HG03175 (cell line): ENCODE results near the gene ELP4.

Experiments
- ATAC-seq: cut with Tn5 transposase; IDR thresholded peaks from one replicate; pipeline ENCODE4 v1.9.1; 2021; ENCODE audit warnings: mild to moderate bottlenecking, moderate library complexity; ENCODE audit not compliant: unreplicated experiment

ELP4 gene

GRCh38 chr11:31797190-31798056 lies 287.9 kb downstream of the ELP4 start:
- ATAC-seq, result no peak

- no peak for ATAC-seq
Measured at GRCh38 chr11:31798057-31798553, 288.5 kb downstream of the ELP4 start.

GRCh38 chr11:31798554-31799434 lies 289.2 kb downstream of the ELP4 start:
- ATAC-seq, result no peak

- no peak for ATAC-seq
Measured at GRCh38 chr11:31799435-31800397, 290.1 kb downstream of the ELP4 start.

- no peak for ATAC-seq
Measured at GRCh38 chr11:31800398-31801265, 291.1 kb downstream of the ELP4 start.

- no peak for ATAC-seq
Measured at GRCh38 chr11:31801298-31801702, 291.7 kb downstream of the ELP4 start.

GRCh38 chr11:31802000-31802551 lies 292.5 kb downstream of the ELP4 start:
- ATAC-seq, result no peak

- no peak for ATAC-seq
Measured at GRCh38 chr11:31802609-31802989, 293.0 kb downstream of the ELP4 start.

- no peak for ATAC-seq
Measured at GRCh38 chr11:31802990-31803812, 293.6 kb downstream of the ELP4 start.

GRCh38 chr11:31803813-31804311 lies 294.3 kb downstream of the ELP4 start:
- ATAC-seq, result no peak

- ATAC-seq, result no peak
Measured at GRCh38 chr11:31804312-31805036, 294.9 kb downstream of the ELP4 start.

GRCh38 chr11:31805037-31805628 lies 295.6 kb downstream of the ELP4 start:
- no peak for ATAC-seq

GRCh38 chr11:31805629-31806185 lies 296.1 kb downstream of the ELP4 start:
- no peak for ATAC-seq

- no peak for ATAC-seq
Measured at GRCh38 chr11:31806186-31806927, 296.8 kb downstream of the ELP4 start.

- no peak for ATAC-seq
Measured at GRCh38 chr11:31806928-31807798, 297.6 kb downstream of the ELP4 start.
